K562 (cell line): ENCODE measurements around the gene TTC13. TPM values are rescaled to one million over a fixed set of nuclear protein-coding genes. Genes with fewer than 3 reads are reported as not detected.

Experiments used
- ATAC-seq: fragments of 200-7000 bp; cut with Tn5 transposase; 3 replicates; pipeline ENCODE4 v1.9.1; 2020; ENCODE audit warnings: moderate library complexity
- BruUV-seq: library from RNA; stranded (reverse); fragments of 400-500 nt; replicated peaks from 2 replicates; lab custom pipeline; 2021; lab: Mats Ljungman, UMichigan
- CTCF ChIA-PET: fragments of 300-600 bp; formaldehyde crosslinking; extraction: SDS; loops from one replicate; lab custom pipeline; 2021; ENCODE audit warnings: low intra/inter-chr PET ratio; lab: Yijun Ruan, JAX
- POLR2A ChIA-PET: fragments of 300-600, 350-650 bp; sonication (Branson Sonifier 250); formaldehyde crosslinking; extraction: SDS; loops from one replicate; lab custom pipeline; 2021; ENCODE audit warnings: antibody characterized with exemption, inconsistent platforms; lab: Yijun Ruan, JAX
- DNase-seq, 4 experiments: peaks; one replicate each; pipeline versions ENCODE4 v3.0.0 to v3.0.0-alpha.2; 2011 to 2018; ENCODE audit warnings: low spot score in 3 of 4, mixed read lengths in 3 of 4; ENCODE audit errors: extremely low read depth in 1 of 4
- FAIRE-seq: peaks from 2 replicates; lab custom pipeline; 2011; peaks lifted over from hg19 to GRCh38; lab: Jason Lieb, UNC
- H2AFZ ChIP-seq: 2 replicates; pipeline ENCODE4 v1.6.0; 2011; ENCODE audit warnings: low read depth, low read length, control low read depth, inconsistent platforms
- H3K27ac ChIP-seq: fragments of 200-600 bp; 3 replicates; pipeline ENCODE4 v1.8.0; 2011; ENCODE audit warnings: low read depth, mild to moderate bottlenecking, control low read depth, inconsistent platforms, low read length, moderate library complexity, mixed read lengths; ENCODE audit errors: extremely low read depth
- H3K27me3 ChIP-seq, 2 experiments: fragments of 300-600 bp in 1 of 2; 2 replicates in 1 of 2; 3 replicates in 1 of 2; pipeline versions ENCODE4 v1.6.0 to v1.8.0; 2011; ENCODE audit warnings: inconsistent platforms in 2 of 2, low read length in 2 of 2, mild to moderate bottlenecking in 1 of 2, mixed read lengths in 1 of 2, moderate library complexity in 1 of 2; ENCODE audit not compliant: control insufficient read depth in 2 of 2, insufficient read depth in 2 of 2
- H3K36me3 ChIP-seq: fragments of 300-600 bp; 3 replicates; pipeline ENCODE4 v1.8.0; 2011; ENCODE audit warnings: mild to moderate bottlenecking, low read length, inconsistent platforms; ENCODE audit not compliant: control insufficient read depth, insufficient read depth
- H3K4me1 ChIP-seq, 2 experiments: fragments of 200-600 bp in 1 of 2; replicated peaks in 1 of 2; 2 replicates in 1 of 2; 3 replicates in 1 of 2; pipeline versions ENCODE4 v1.5.1 to v1.8.0; 2011; ENCODE audit warnings: inconsistent platforms in 2 of 2, low read length in 2 of 2, mild to moderate bottlenecking in 1 of 2, mixed read lengths in 1 of 2, moderate library complexity in 1 of 2; ENCODE audit not compliant: control insufficient read depth in 2 of 2, insufficient read depth in 2 of 2
- H3K4me2 ChIP-seq: 2 replicates; pipeline ENCODE4 v1.6.1; 2011; ENCODE audit warnings: low read length, control low read depth, inconsistent platforms, mixed read lengths; ENCODE audit not compliant: insufficient read depth
- H3K4me3 ChIP-seq: fragments of 200-600 bp; sonication (generic), shearing (Covaris generic); 2 replicates; pipeline ENCODE4 v1.5.1; 2016; ENCODE audit warnings: control low read depth, inconsistent platforms
- H3K79me2 ChIP-seq: fragments of 200-600 bp; 3 replicates; pipeline ENCODE4 v1.8.0; 2011; ENCODE audit warnings: low read length, inconsistent platforms; ENCODE audit not compliant: control insufficient read depth, insufficient read depth
- H3K9ac ChIP-seq, 2 experiments: 2 replicates each; pipeline versions ENCODE4 v1.6.0 to v1.6.1; 2011; ENCODE audit warnings: low read depth in 2 of 2, low read length in 2 of 2, control low read depth in 1 of 2, inconsistent platforms in 1 of 2, mild to moderate bottlenecking in 1 of 2, mixed read lengths in 1 of 2; ENCODE audit not compliant: insufficient read depth in 1 of 2
- H3K9me1 ChIP-seq: one replicate; pipeline ENCODE4 v1.6.0; 2011; ENCODE audit warnings: inconsistent platforms, mild to moderate bottlenecking, low read length, moderate library complexity; ENCODE audit not compliant: control insufficient read depth, insufficient read depth
- H3K9me3 ChIP-seq: replicated peaks from 2 replicates; pipeline ENCODE4 v1.5.1; 2011; ENCODE audit warnings: low read depth, low read length, inconsistent platforms; ENCODE audit not compliant: control insufficient read depth, insufficient read depth
- H4K20me1 ChIP-seq: replicated peaks from 2 replicates; pipeline ENCODE4 v1.6.1; 2011; ENCODE audit warnings: low read length, inconsistent platforms, mixed read lengths; ENCODE audit not compliant: control insufficient read depth, insufficient read depth
- ARID4B ChIP-seq: sonication (generic); formaldehyde crosslinking; IDR thresholded peaks from 2 replicates; pipeline ENCODE4 v1.8.0; 2022; ENCODE audit warnings: mild to moderate bottlenecking, missing genetic modification reagents
- ATF3 ChIP-seq, 2 experiments: fragments of 450-650 bp in 1 of 2; sonication (generic) in 1 of 2; formaldehyde crosslinking in 1 of 2; IDR thresholded peaks in 1 of 2; conservative IDR thresholded peaks in 1 of 2; 2 replicates each; pipeline versions ENCODE4 v1.6.1 to v1.8.1; 2016 to 2023; ENCODE audit warnings: mild to moderate bottlenecking in 2 of 2, moderate library complexity in 2 of 2, inconsistent platforms in 1 of 2, missing genetic modification reagents in 1 of 2
- HNRNPH1 ChIP-seq: fragments of 200-400 bp; formaldehyde crosslinking; optimal IDR thresholded peaks from 2 replicates; pipeline ENCODE3; 2017; ENCODE audit warnings: low read depth, mild to moderate bottlenecking, low read length, moderate library complexity
- IRF9 ChIP-seq: fragments of 450-650 bp; IDR thresholded peaks from 2 replicates; pipeline ENCODE4 v1.6.1; 2016; ENCODE audit warnings: missing biosample characterization, missing genetic modification characterization
- RCOR1 ChIP-seq, 2 experiments: IDR thresholded peaks; 2 replicates each; pipeline ENCODE4 v1.6.1; 2012; ENCODE audit warnings: low read depth in 2 of 2, low read length in 2 of 2, borderline replicate concordance in 1 of 2, improper control_type of control experiment in 1 of 2
- TEAD4 ChIP-seq, 2 experiments: sonication (generic) in 1 of 2; formaldehyde crosslinking in 1 of 2; IDR thresholded peaks; 2 replicates each; pipeline versions ENCODE4 v1.6.1 to v1.8.0; 2012 to 2022; ENCODE audit warnings: borderline replicate concordance in 1 of 2, inconsistent platforms in 1 of 2, low read length in 1 of 2, mild to moderate bottlenecking in 1 of 2, missing genetic modification reagents in 1 of 2
- ZBTB8A ChIP-seq: fragments of 450-650 bp; IDR thresholded peaks from 2 replicates; pipeline ENCODE4 v1.6.1; 2018; ENCODE audit warnings: mild to moderate bottlenecking, moderate library complexity; ENCODE audit not compliant: partially characterized antibody
- ZNF134 ChIP-seq: fragments of 250-450 bp; sonication (Bioruptor Pico); conservative IDR thresholded peaks from 2 replicates; pipeline ENCODE4 v1.4.0; 2020
- ZNF324 ChIP-seq: fragments of 250-450 bp; sonication (Bioruptor Pico); IDR thresholded peaks from 2 replicates; pipeline ENCODE4 v1.4.0; 2020; ENCODE audit warnings: mild to moderate bottlenecking
- WGBS: fragments of 100-300 bp; shearing (Covaris generic); methylation state at CpG from one replicate; pipeline ENCODE4 v1.1.6; 2016; ENCODE audit warnings: low coverage, mixed read lengths; ENCODE audit not compliant: insufficient coverage; ENCODE audit errors: missing lambda C conversion rate; 5-methylcytosine and 5-hydroxymethylcytosine counted together
- in situ Hi-C: fragments of 300-500 bp; cut with MboI; formaldehyde crosslinking; loops from 4 replicates; pipeline ENCODE4 v1.15.0; 2018; ENCODE audit warnings: inconsistent platforms, mixed read lengths
- intact Hi-C: fragments of 100-400 bp; cut with micrococcal nuclease; formaldehyde crosslinking; loops from 2 replicates; pipeline ENCODE4 v1.14.2; 2022
- polyA plus RNA-seq, 8 experiments: library from polyadenylated mRNA; depleted of rRNA in 4 of 8; stranded (reverse) in 5 of 8; unstranded in 3 of 8; fragments of >200 nt; fragmentation: Nextera tagmentation in 2 of 8; fragmentation: Illumina TruSeq in 1 of 8; extraction: Ambion mirVana in 2 of 8; extraction: Trizol in 1 of 8; gene quantifications; 2 replicates each; pipeline versions ENCODE4 v1.2.1 to v1.2.3, GENCODE V29; 2011 to 2014; ENCODE audit warnings: inconsistent platforms in 1 of 8, missing spikeins in 1 of 8
- total RNA-seq, 7 experiments: library from RNA; depleted of rRNA in 6 of 7; stranded (reverse); fragments of >200 nt in 6 of 7; fragmentation: Illumina TruSeq in 2 of 7; extraction: Trizol in 2 of 7; gene quantifications; 2 replicates each; pipeline versions ENCODE4 v1.2.1 to v1.2.3, GENCODE V29; 2011 to 2021; ENCODE audit warnings: low replicate concordance in 1 of 7
- TF ChIP-seq, protein P1 (sequence below), 3 experiments: IDR thresholded peaks in 2 of 3; conservative IDR thresholded peaks in 1 of 3; 2 replicates each; pipeline ENCODE4 v1.5.1; 2011 to 2012; ENCODE audit warnings: low read length in 3 of 3, mild to moderate bottlenecking in 3 of 3, control low read depth in 2 of 3, improper control_type of control experiment in 1 of 3, inconsistent platforms in 1 of 3, low read depth in 1 of 3, mixed read lengths in 1 of 3, moderate library complexity in 1 of 3; ENCODE audit not compliant: insufficient read depth in 2 of 3

Gene TTC13
- total and polyA plus RNA-seq, 9 of the 15 experiments (the other 6 are each of a cell fraction or from before 2014, with no cell fraction given): 1.7 to 13.8 (median 9.6) TPM

DNA sequence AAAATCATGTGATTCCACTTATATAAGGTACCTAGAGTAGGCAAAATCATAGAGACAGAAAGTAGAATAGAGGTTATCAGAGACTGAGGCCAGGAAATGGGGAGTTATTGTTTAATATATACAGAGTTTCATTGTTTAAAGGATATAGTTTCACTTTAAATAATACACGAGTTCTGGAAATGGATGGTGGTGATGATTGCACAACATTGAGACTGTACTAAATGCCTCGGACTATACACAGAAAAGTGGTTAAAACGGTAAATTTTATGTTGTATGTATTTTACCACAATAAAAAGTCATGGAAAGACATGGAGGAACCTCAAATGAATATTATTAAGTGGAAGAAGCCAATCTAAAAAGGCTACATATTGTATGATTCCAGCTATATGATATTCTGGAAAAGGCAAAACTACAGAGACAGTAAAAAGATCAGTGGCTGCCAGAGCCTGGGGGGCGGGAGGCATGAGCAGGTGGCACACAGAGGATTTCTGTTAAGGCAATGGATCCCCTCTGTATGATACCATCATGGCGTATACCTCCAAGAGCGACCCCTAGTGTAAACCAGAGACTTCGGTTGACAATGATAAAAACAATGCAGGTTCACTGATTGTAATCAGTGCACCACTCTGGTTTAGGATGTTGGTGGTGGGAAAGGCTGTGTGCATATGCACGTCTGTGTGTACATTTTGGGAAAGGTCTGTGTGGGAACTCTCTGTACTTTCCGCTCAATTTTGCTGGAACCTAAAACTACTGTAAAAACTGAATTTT is 117.9 kb downstream of the TTC13 start:
- 47% methylated on average over 9 of the region's 9 CpGs for WGBS
- ATAC-seq: 0 out of 3 replicates have a peak, but pooled peaks have one; percentile 37
- TF ChIP-seq HNRNPH1 (no peak), ZBTB8A (no peak), ZNF134 (CRISPR knock-in tag) (no peak), ZNF324 (CRISPR knock-in tag) (no peak), IRF9 (tag) (peak; percentile 96), RCOR1 (IDR thresholded peaks at IDR 0.05; ENCODE audit: borderline replicate concordance in 1 of 2, low read depth in 2 of 2, low read length in 2 of 2) (peak in 1 of 2 experiments; percentile 37; a peak in 1 of 4 replicates), ARID4B (no peak), TEAD4 (IDR thresholded peaks at IDR 0.05; ENCODE audit: low read length) (no peak), TEAD4 (CRISPR knock-in tag; IDR thresholded peaks at IDR 0.05; ENCODE audit: borderline replicate concordance) (no peak), ATF3 (IDR thresholded peaks at IDR 0.05) (peak; percentile 40; the same call in 1 of the 2 replicates), ATF3 (CRISPR knock-in tag; conservative IDR thresholded peaks at IDR 0.05) (no peak)
- TF ChIP-seq, protein P1, sequence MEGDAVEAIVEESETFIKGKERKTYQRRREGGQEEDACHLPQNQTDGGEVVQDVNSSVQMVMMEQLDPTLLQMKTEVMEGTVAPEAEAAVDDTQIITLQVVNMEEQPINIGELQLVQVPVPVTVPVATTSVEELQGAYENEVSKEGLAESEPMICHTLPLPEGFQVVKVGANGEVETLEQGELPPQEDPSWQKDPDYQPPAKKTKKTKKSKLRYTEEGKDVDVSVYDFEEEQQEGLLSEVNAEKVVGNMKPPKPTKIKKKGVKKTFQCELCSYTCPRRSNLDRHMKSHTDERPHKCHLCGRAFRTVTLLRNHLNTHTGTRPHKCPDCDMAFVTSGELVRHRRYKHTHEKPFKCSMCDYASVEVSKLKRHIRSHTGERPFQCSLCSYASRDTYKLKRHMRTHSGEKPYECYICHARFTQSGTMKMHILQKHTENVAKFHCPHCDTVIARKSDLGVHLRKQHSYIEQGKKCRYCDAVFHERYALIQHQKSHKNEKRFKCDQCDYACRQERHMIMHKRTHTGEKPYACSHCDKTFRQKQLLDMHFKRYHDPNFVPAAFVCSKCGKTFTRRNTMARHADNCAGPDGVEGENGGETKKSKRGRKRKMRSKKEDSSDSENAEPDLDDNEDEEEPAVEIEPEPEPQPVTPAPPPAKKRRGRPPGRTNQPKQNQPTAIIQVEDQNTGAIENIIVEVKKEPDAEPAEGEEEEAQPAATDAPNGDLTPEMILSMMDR (IDR thresholded peaks at IDR 0.05 in 2 of 3, conservative IDR thresholded peaks at IDR 0.05 in 1 of 3; ENCODE audit: insufficient read depth in 2 of 3, low read depth in 1 of 3, low read length in 3 of 3): peak in 2 of 3 experiments; percentile 17 to 39; a peak in 2 of 6 replicates

More for the DNA sequence above, 117.9 kb downstream of the TTC13 start:
- DNase-seq: peak in 3 of 4 experiments; percentile 35 to 44 (median 43)
- Histone ChIP-seq H4K20me1 (no peaks in the 10 kb centered on the region), H2AFZ (no peak overlapping the region), H3K9ac (no peak overlapping the region), H3K9me3 (no peaks in the 10 kb centered on the region), H3K9me1 (peaks cover 3% of the 10 kb centered on the region), H3K27me3 (no peaks in the 10 kb centered on the region), H3K4me3 (no peak overlapping the region), H3K4me2 (no peak overlapping the region), H3K36me3 (no peaks in the 10 kb centered on the region; the same call in 2 of the 3 replicates), H3K4me1 (peaks cover 6 to 10% of the 10 kb centered on the region in 2 experiments; a peak in 3 of 5 replicates), H3K79me2 (no peaks in the 10 kb centered on the region), H3K27ac (no peak overlapping the region)
- POLR2A ChIA-PET: interaction anchor here (0.6 to 0.9 kb wide), 2 partner anchors 8 to 103 kb away, joined by 4 to 5 read pairs; no protein-coding TSS in a partner anchor
- intact Hi-C loops: loop anchor here (10.0 kb wide), 1 partner anchor 216 kb away; the partner anchor contains the start of gene COG2
- BruUV-seq: no TSS peak
- CTCF ChIA-PET: no interaction called here
- FAIRE-seq: peak; percentile 66
- in situ Hi-C loops: no loop called here
